SK-N-MC (cell line): Measurements from ENCODE around the gene CFAP73.
A peak's percentile ranks its signal among the peaks of the same experiment; 100 is the strongest.
"Not testable (repeated sequence)": the region's sequence is repeated elsewhere in the genome, so short reads cannot be mapped to it uniquely, and the experiment has no call there.

Experiments
- DNase-seq: peaks from one replicate; pipeline ENCODE4 v3.0.0-alpha.2; 2011; ENCODE audit warnings: low read depth, low spot score
- H3K27ac ChIP-seq: fragments of 200-600 bp; sonication (generic); 2 replicates; pipeline ENCODE4 v1.5.1; 2016; ENCODE audit warnings: mixed run types
- H3K36me3 ChIP-seq: fragments of 200-600 bp; sonication (generic); 2 replicates; pipeline ENCODE4 v1.6.1; 2017; ENCODE audit warnings: antibody characterized with exemption, low read length, mixed read lengths; ENCODE audit not compliant: insufficient read depth
- H3K4me3 ChIP-seq: fragments of 200-600 bp; sonication (generic); 2 replicates; pipeline ENCODE4 v1.5.1; 2016
- H3K9ac ChIP-seq: fragments of 200-600 bp; sonication (generic); 2 replicates; pipeline ENCODE4 v1.8.0; 2017; ENCODE audit warnings: mixed run types, mixed read lengths; ENCODE audit not compliant: insufficient read length
- H3K9me3 ChIP-seq: fragments of 200-600 bp; sonication (generic); 2 replicates; pipeline ENCODE4 v1.6.1; 2017; ENCODE audit warnings: low read depth, mild to moderate bottlenecking, antibody characterized with exemption, low read length, moderate library complexity, mixed read lengths
- EZH2 ChIP-seq: fragments of 200-600 bp; sonication (generic); IDR thresholded peaks from one replicate; pipeline ENCODE4 v1.6.1; 2017; ENCODE audit warnings: antibody characterized with exemption
- FOXP2 ChIP-seq: optimal IDR thresholded peaks from 2 replicates; pipeline ENCODE3; 2011; ENCODE audit warnings: mild to moderate bottlenecking, moderate library complexity; ENCODE audit not compliant: insufficient read depth; ENCODE audit errors: extremely low read length, control extremely low read depth
- POLR2AphosphoS5 ChIP-seq: IDR thresholded peaks from 2 replicates; pipeline ENCODE4 v1.6.1; 2012; ENCODE audit warnings: mild to moderate bottlenecking, low read depth, low read length, borderline replicate concordance

Gene CFAP73

GRCh38 chr12:113203852-113204760 lies 54.6 kb downstream of the CFAP73 start:
- H3K9ac ChIP-seq = peak overlapping the region; percentile 32
- no peak for TF ChIP-seq FOXP2
- no peak for TF ChIP-seq POLR2AphosphoS5
- no peak for TF ChIP-seq EZH2
- no peaks in the 10 kb centered on the region for H3K36me3 ChIP-seq
- DNase-seq = no peak
- H3K27ac ChIP-seq = peak overlapping the region; percentile 79
- H3K9me3 ChIP-seq = no peaks in the 10 kb centered on the region
- H3K4me3 ChIP-seq = no peak overlapping the region

- no peak for DNase-seq
- no peak for TF ChIP-seq POLR2AphosphoS5
- no peak for TF ChIP-seq FOXP2
- no peak for TF ChIP-seq EZH2
- Histone ChIP-seq H3K4me3 (no peak overlapping the region), H3K27ac (peak overlapping the region; percentile 79), H3K36me3 (no peaks in the 10 kb centered on the region), H3K9ac (no peak overlapping the region), H3K9me3 (no peaks in the 10 kb centered on the region)
These were observed 55.3 kb downstream of the CFAP73 start for GRCh38 chr12:113204804-113205203.

GRCh38 chr12:113206802-113207201 lies 57.3 kb downstream of the CFAP73 start:
- not testable (repeated sequence) for DNase-seq, H3K4me3 ChIP-seq, H3K9me3 ChIP-seq, H3K9ac ChIP-seq, H3K27ac ChIP-seq, H3K36me3 ChIP-seq

- Histone ChIP-seq H3K9ac (no peak overlapping the region), H3K4me3 (peak overlapping the region; percentile 21; the same call in 1 of the 2 replicates), H3K27ac (peak overlapping the region; percentile 77; the same call in 1 of the 2 replicates), H3K9me3 (no peaks in the 10 kb centered on the region), H3K36me3 (no peaks in the 10 kb centered on the region)
- no peak for TF ChIP-seq FOXP2
- no peak for TF ChIP-seq POLR2AphosphoS5
- TF ChIP-seq EZH2 = no peak
- no peak for DNase-seq
These were observed 58.1 kb downstream of the CFAP73 start for GRCh38 chr12:113207613-113208040.

GRCh38 chr12:113208041-113208934 lies 58.8 kb downstream of the CFAP73 start:
- Histone ChIP-seq H3K36me3 (no peaks in the 10 kb centered on the region), H3K4me3 (peak overlapping the region; percentile 21; the same call in 1 of the 2 replicates), H3K9me3 (no peaks in the 10 kb centered on the region), H3K9ac (peak overlapping the region; percentile 26), H3K27ac (peak overlapping the region; percentile 22)
- TF ChIP-seq FOXP2 (no peak), EZH2 (no peak)
- no peak for DNase-seq
